ENCODE results near the gene AFF1.

AFF1 gene

DNA sequence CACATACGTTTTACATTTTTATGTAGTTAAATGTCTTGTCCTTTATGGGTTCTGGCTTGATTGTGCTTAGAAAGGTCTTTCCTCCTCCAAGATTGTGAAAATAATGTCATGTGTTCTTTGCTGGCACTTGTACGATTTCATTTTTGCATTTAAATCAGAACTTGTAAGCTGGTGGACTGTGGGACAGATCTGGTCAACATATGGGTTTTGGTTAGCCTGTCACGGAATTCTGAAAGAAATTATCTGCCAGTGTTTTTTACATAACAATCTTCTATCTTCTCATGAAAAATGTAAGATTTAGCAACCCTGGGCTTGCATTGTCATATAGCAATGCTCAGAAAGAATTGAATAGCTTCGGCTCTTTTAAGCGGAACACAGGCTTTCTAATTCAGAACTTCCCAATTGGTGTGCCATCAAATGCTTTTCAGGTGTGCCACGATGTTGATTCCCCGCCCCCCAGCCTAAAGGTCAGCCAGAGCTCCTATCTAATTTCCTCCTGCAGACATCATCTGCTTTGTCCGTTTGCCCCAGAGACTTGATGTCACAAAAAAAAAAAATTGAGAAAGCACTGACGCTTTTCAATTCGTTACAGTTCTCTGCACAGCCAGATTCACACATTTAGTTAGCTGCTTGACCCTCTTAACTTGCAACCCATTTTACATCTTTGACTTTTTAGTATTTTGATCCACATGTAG, 16.2 kb downstream of the AFF1 start:
- DNase-seq, result no peak

DNA sequence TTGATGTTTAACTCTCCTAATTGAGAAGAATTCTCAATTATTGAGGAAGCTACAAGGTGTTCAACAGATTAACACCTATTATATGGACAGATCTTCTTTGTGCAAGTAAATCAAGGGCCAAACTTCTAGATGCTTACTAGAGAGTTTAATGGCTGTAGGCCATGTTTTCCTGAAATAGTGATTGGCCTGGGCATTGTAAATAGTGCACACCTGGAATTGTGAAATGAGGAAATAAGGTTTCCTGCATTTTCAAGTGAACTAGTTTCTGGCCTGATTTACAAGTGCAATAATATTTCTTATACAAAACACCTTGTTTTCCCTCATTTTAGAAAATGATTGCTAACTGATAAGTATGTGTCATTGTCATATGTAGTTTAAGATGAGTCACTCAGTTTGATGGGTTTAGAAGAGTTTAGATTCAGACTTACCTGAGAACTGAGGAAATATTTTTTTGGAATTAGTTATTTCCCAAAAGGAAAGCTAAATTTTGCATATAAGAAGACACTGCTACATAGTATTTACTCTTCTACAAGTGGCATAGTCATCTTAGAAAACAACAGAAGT, 21.2 kb downstream of the AFF1 start:
- no peak for DNase-seq

DNA sequence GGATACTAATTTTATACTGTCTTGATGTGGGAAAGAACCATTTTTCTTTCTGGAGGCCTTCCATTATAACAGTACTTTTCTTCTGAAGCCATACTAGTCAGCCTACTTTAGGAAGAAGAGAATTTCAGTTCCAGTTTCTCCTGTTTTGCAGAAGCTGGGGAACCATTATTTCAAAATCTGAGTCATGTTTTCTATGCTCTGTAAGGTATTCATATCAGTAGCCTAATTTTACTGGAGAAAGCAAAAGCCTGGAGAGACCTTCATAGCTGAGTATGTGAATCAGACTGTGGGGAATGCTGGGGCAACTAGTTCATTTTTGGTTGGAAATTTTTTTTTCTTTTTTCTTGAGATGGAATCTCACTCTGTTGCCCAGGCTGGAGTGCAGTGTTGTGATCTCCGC, 22.4 kb downstream of the AFF1 start:
- DNase-seq, result no peak

DNA sequence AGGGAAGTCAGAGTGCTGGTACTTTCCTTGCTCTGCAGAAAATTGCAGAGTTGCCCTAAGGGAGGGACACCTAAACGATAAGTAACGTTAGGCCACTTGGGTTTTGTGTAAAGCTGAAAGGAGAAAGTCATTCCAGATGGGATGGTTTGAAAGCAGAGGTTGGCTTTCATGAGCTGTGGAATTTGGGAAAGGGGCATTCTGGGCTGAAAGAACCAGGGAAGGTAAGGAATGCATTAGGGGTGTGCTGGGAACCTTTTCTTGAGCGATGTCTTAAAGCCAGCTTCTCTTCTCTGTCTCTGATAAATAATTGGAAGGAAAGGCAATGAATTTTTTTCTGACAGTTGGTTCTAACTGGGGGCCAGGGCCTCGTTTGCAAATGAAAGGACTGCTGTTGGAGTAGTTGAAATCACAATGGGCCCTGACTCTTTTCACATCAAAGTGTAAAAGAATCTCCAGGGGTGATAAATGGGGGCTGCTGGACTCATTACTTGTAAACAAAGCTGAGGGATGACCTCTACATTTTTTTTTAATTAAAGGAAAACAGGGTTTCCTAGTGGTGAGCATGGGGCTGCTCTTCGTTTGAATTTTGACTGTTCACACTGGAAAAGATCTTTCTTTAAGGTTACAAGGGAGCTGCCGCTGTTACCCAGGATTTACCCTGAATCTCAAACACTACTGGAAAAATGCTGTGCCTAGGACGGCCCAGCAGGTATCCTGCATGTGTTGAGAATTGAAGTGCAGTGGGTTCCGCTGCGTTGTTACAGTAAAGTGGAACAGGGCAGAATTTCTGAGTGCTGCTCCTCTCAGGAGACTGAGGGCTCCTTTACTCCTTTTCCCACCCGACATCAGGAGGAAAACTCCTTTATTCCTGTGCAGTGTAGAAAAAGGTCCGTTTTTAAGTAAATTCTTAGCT, 25.0 kb downstream of the AFF1 start:
- no peak for DNase-seq

DNA sequence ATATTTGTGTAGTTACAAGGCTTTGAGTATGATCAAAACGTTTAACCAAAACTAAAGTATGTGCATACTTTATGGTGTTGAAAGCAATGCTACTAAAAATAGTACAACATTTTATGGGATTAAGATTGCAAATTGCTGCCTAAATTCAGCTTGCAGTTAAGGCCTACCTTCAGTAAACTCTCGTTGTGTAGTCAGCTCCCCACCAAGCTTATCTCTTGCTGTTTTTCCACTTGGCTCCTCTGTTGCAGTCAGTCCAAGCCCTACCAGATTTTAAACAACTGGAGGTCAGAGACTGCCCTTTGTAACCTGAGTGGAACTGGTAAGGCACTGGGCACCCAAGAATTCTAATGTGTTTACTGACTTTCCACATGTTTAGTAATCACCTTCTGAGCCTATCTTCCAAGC, 25.7 kb downstream of the AFF1 start:
- no peak for DNase-seq

- DNase-seq, result no peak
Observed at GRCh38 chr4:86961116-86961515, 26.3 kb downstream of the AFF1 start.

- no peak for DNase-seq
Observed at GRCh38 chr4:86961605-86962295, 26.9 kb downstream of the AFF1 start.

DNA sequence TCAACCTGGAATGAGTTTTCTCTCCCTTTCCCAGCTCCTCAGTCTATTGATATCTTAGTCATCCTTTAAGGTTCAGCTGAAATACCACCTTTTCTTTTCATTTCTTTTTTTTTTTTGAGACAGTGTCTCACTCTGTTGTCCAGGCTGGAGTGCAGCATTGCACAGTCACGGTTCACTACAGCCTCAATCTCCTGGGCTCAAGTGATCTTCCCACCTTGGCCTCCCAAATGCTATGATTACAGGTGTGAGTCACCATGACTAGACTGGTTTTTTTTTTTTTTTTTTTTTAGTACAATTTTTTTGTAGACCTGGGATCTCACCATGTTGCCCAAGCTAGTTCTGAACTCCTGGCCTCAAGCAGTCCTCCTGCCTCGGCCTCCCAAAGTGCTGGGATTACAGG, 28.9 kb downstream of the AFF1 start:
- no peak for DNase-seq

GRCh38 chr4:86965019-86965976, 30.5 kb downstream of the AFF1 start:
- DNase-seq, result no peak

- no peak for DNase-seq
Observed at GRCh38 chr4:86967073-86967472, 32.3 kb downstream of the AFF1 start.

DNA sequence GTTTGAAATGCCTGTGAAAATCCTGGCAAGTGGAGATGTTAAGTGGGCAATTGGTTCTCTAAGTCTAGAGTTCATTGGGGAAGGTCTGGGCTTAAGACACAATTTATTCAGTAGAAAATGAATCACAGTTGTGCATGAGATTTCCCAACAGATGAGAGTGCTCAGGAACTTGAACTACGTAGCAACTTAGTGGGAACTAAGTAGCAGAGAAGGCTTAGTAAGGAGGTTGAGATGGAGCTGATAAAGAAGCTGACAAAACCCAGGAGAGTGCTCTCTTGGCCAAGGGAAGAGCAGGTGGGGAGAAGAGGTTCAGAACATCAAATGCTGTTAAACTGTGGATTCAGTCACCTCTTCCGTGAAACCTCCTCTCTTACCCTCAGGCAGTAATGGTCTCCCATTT, 33.0 kb downstream of the AFF1 start:
- no peak for DNase-seq

DNA sequence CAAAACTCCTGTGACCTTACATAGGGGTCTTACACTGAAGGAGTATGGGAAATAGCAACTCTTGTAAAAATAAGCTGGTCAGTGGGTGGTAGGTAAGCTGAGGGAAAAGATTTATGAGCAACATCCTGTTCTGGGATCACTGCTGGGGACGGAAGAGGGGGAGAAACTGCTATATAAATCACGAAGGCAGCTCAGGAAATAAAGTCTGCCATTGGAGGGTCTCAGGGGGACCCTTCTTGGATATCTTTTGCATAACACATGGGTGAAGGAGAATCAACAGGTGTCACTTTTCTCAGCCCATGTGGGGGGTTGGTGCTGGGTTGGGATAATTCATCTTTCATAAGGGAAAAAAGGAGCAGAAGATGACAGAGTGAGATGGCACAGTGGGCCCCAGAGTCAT, 33.7 kb downstream of the AFF1 start:
- no peak for DNase-seq

- no peak for DNase-seq
Observed at GRCh38 chr4:86970447-86971354, 35.9 kb downstream of the AFF1 start.

- DNase-seq, result no peak
Observed at GRCh38 chr4:86971355-86971683, 36.5 kb downstream of the AFF1 start.

GRCh38 chr4:86972997-86973396, 38.2 kb downstream of the AFF1 start:
- DNase-seq, result no peak

DNA sequence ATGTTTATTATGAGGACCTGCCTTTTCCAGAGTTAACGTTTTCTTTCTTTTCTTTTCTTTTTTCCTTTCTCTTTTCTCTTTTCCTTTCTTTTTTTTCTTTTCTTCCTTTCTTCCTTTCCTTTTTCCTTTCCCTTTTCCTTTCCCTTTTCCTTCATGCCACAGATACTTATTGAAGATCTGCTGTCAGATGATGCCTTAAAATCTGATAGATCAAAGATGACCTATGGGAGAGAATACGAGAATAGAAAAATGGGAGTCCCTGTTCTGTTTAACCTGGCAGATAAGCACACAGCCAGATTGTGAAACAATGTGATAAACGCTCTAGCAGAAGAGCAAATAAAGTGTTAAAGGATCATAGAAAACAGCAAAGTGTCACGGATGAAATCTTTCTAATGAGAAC, 38.9 kb downstream of the AFF1 start:
- DNase-seq, result no peak

- DNase-seq, result no peak
Observed at GRCh38 chr4:86974551-86974994, 39.8 kb downstream of the AFF1 start.

- DNase-seq, result no peak
Observed at GRCh38 chr4:86975927-86976326, 41.1 kb downstream of the AFF1 start.

DNA sequence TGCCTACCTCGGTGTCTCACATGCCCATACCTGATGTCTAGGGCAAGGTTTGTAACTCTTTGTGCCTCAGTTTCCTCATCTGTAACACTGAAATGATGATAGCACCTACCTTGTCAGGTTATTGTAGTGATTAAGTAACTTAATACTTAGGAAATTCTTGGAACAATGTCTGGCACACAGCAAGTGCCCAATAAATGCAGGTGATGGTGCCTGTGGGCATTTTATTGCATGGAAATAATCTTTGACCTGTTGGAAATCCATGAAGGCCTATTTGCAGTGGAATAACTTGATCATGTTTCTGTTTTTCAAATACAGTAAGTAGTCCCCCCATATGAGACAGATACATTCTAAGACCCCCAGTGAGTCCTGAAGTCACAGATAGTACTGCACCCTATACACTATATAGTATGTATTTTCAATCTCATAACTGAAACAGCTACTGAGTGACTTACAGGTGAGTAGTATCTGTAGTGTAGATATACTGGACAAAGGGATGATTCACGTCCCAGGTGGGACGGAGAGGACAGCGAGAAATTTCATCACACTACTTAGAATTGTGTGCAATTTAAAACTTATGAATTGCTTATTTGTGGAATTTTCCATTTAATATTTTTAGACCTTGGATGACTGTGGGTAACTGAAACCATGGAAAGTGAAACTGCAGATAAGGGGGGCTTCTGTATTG, 42.1 kb downstream of the AFF1 start:
- DNase-seq, result no peak

- no peak for DNase-seq
Observed at GRCh38 chr4:86977621-86978184, 42.9 kb downstream of the AFF1 start.
